ENCODE measurements around the gene RNF123. TPM values are rescaled to one million over a fixed set of nuclear protein-coding genes. Genes with fewer than 3 reads are reported as not detected.

RNF123 gene
- total RNA-seq, 1 experiment from 2014 or later: 71.9 TPM

GRCh38 chr3:49754536-49754935 is 65.2 kb downstream of the RNF123 start:
- ATAC-seq: no peak
- Histone ChIP-seq H3K36me3 (ENCODE audit: control insufficient read depth in 1 of 2, insufficient read depth in 2 of 2, low read length in 2 of 2) (no peaks in the 10 kb centered on the region), H3K9me2 (ENCODE audit: insufficient read depth) (no peaks in the 10 kb centered on the region), H4K20me1 (ENCODE audit: insufficient read depth) (peaks cover 8% of the 10 kb centered on the region), H3K9ac (ENCODE audit: low read length) (no peak overlapping the region), H3K79me2 (ENCODE audit: insufficient read depth, low read length) (peaks cover 69% of the 10 kb centered on the region), H3K4me1 (ENCODE audit: control insufficient read depth in 1 of 2, insufficient read depth in 2 of 2, low read length in 2 of 2) (no peaks in the 10 kb centered on the region), H3K4me3 (replicated peaks in 1 of 2; ENCODE audit: low read depth in 1 of 2, low read length in 2 of 2) (no peak overlapping the region), H3K9me3 (ENCODE audit: control insufficient read depth in 1 of 2, insufficient read depth in 1 of 2, low read depth in 1 of 2, low read length in 2 of 2) (no peaks in the 10 kb centered on the region), H2AFZ (ENCODE audit: low read depth, low read length, poor library complexity, severe bottlenecking) (no peak overlapping the region), H3K27ac (ENCODE audit: low read depth, low read length) (no peak overlapping the region), H3K27me3 (ENCODE audit: insufficient read depth, low read length) (no peaks in the 10 kb centered on the region), H3K4me2 (ENCODE audit: low read length) (no peak overlapping the region)
- no TSS peak for BruUV-seq (replicated peaks)
- RAD21 ChIA-PET (ENCODE audit: low non-redundant PET in 1 of 2, low total read pairs in 2 of 2, uncharacterized antibody in 2 of 2, unreplicated experiment in 2 of 2): no interaction called here
- intact Hi-C loops (cut with micrococcal nuclease): no loop called here
- TF ChIP-seq JUND (IDR thresholded peaks at IDR 0.05) (no peak), EZH2phosphoT487 (IDR thresholded peaks at IDR 0.05; ENCODE audit: borderline replicate concordance) (no peak), ZFX (IDR thresholded peaks at IDR 0.05) (no peak), ELF1 (IDR thresholded peaks at IDR 0.05; ENCODE audit: borderline replicate concordance, low read depth) (no peak), SIN3A (IDR thresholded peaks at IDR 0.05; ENCODE audit: low read depth) (no peak), POLR2AphosphoS5 (IDR thresholded peaks at IDR 0.05; ENCODE audit: low read depth, low read length) (no peak), MAX (IDR thresholded peaks at IDR 0.05) (no peak), FOSL1 (IDR thresholded peaks at IDR 0.05; ENCODE audit: low read depth) (no peak)
- TF ChIP-seq, protein P1, sequence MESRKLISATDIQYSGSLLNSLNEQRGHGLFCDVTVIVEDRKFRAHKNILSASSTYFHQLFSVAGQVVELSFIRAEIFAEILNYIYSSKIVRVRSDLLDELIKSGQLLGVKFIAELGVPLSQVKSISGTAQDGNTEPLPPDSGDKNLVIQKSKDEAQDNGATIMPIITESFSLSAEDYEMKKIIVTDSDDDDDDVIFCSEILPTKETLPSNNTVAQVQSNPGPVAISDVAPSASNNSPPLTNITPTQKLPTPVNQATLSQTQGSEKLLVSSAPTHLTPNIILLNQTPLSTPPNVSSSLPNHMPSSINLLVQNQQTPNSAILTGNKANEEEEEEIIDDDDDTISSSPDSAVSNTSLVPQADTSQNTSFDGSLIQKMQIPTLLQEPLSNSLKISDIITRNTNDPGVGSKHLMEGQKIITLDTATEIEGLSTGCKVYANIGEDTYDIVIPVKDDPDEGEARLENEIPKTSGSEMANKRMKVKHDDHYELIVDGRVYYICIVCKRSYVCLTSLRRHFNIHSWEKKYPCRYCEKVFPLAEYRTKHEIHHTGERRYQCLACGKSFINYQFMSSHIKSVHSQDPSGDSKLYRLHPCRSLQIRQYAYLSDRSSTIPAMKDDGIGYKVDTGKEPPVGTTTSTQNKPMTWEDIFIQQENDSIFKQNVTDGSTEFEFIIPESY (IDR thresholded peaks at IDR 0.05; ENCODE audit: extremely low read depth, insufficient replicate concordance, low read length): no peak
- POLR2A ChIA-PET: no interaction called here
- no peak for DNase-seq (ENCODE audit: low read depth, low spot score)
- CTCF ChIA-PET: no interaction called here

DNA sequence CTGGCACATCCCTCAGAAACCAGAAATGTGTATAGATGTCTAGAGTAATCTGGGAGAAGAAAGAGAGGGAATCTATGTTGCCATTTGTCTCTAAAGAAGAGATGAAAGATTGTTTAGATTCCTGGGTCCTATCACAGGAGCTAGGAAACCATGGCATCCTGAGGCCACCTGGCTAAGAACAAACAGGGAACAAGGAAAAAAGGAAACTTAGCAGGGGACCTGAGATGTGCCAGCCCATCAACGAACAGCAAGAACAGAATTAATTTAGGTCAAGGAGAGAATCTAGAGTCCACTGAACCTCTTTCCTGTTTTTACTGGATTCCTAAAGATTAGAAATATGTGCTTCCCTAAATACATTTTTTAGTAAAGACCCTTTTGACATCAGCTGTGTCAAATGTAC is 66.7 kb downstream of the RNF123 start:
- Histone ChIP-seq H3K9me2 (ENCODE audit: insufficient read depth) (no peaks in the 10 kb centered on the region), H3K4me1 (ENCODE audit: control insufficient read depth in 1 of 2, insufficient read depth in 2 of 2, low read length in 2 of 2) (no peaks in the 10 kb centered on the region), H4K20me1 (ENCODE audit: insufficient read depth) (peaks cover 8% of the 10 kb centered on the region), H3K4me3 (replicated peaks in 1 of 2; ENCODE audit: low read depth in 1 of 2, low read length in 2 of 2) (no peak overlapping the region), H3K79me2 (ENCODE audit: insufficient read depth, low read length) (peaks cover 76% of the 10 kb centered on the region), H3K36me3 (ENCODE audit: control insufficient read depth in 1 of 2, insufficient read depth in 2 of 2, low read length in 2 of 2) (no peaks in the 10 kb centered on the region), H3K27ac (ENCODE audit: low read depth, low read length) (no peak overlapping the region), H3K4me2 (ENCODE audit: low read length) (no peak overlapping the region), H2AFZ (ENCODE audit: low read depth, low read length, poor library complexity, severe bottlenecking) (no peak overlapping the region), H3K27me3 (ENCODE audit: insufficient read depth, low read length) (no peaks in the 10 kb centered on the region), H3K9ac (ENCODE audit: low read length) (no peak overlapping the region), H3K9me3 (ENCODE audit: control insufficient read depth in 1 of 2, insufficient read depth in 1 of 2, low read depth in 1 of 2, low read length in 2 of 2) (no peaks in the 10 kb centered on the region)
- CTCF ChIA-PET: no interaction called here
- intact Hi-C loops (cut with micrococcal nuclease): no loop called here
- BruUV-seq (replicated peaks): no TSS peak
- no peak for DNase-seq (ENCODE audit: low read depth, low spot score)
- no peak for TF ChIP-seq TCF7L2 (IDR thresholded peaks at IDR 0.05; ENCODE audit: borderline replicate concordance, extremely low read depth, insufficient read depth, insufficient read length)
- TF ChIP-seq ZFX (IDR thresholded peaks at IDR 0.05): no peak
- TF ChIP-seq, protein P1 (IDR thresholded peaks at IDR 0.05; ENCODE audit: extremely low read depth, insufficient replicate concordance, low read length): no peak
- no peak for TF ChIP-seq CBX3 (IDR thresholded peaks at IDR 0.05; ENCODE audit: low read depth)
- TF ChIP-seq MAX (IDR thresholded peaks at IDR 0.05): no peak
- TF ChIP-seq POLR2A (IDR thresholded peaks at IDR 0.05; ENCODE audit: borderline replicate concordance, extremely low read depth, insufficient read depth, insufficient read length): no peak
- no peak for TF ChIP-seq ELF1 (IDR thresholded peaks at IDR 0.05; ENCODE audit: borderline replicate concordance, low read depth)
- POLR2A ChIA-PET: no interaction called here
- no peak for ATAC-seq
- RAD21 ChIA-PET (ENCODE audit: low non-redundant PET in 1 of 2, low total read pairs in 2 of 2, uncharacterized antibody in 2 of 2, unreplicated experiment in 2 of 2): no interaction called here

Data from HCT116 (cell line).